H1 (cell line): Measurements from ENCODE around the gene TBC1D3I.
"Not testable (repeated sequence)": the region's sequence is repeated elsewhere in the genome, so short reads cannot be mapped to it uniquely, and the experiment has no call there.

Experiments
- CREB1 ChIP-seq: IDR thresholded peaks from 2 replicates; pipeline ENCODE4 v1.6.1; 2012; ENCODE audit warnings: inconsistent platforms
- EZH2 ChIP-seq: fragments of 200-600 bp; sonication (generic); IDR thresholded peaks from 2 replicates; pipeline ENCODE4 v1.7.1; 2012; ENCODE audit warnings: low read depth, mild to moderate bottlenecking, moderate library complexity, low read length, inconsistent platforms; ENCODE audit not compliant: severe bottlenecking
- MAFK ChIP-seq: IDR thresholded peaks from 2 replicates; pipeline ENCODE4 v1.6.1; 2012; ENCODE audit warnings: low read depth, mild to moderate bottlenecking, improper control_type of control experiment, low read length
- POLR2AphosphoS5 ChIP-seq: IDR thresholded peaks from 2 replicates; pipeline ENCODE4 v1.6.1; 2011; ENCODE audit warnings: low read depth, low read length
- POU5F1 ChIP-seq: IDR thresholded peaks from 2 replicates; pipeline ENCODE4 v1.6.1; 2011; ENCODE audit warnings: low read depth, mild to moderate bottlenecking, low read length, moderate library complexity
- RAD21 ChIP-seq, 2 experiments: IDR thresholded peaks in 1 of 2; conservative IDR thresholded peaks in 1 of 2; 2 replicates each; pipeline ENCODE4 v1.6.1; 2011; ENCODE audit warnings: low read depth in 2 of 2, low read length in 2 of 2, improper control_type of control experiment in 1 of 2, inconsistent platforms in 1 of 2, mild to moderate bottlenecking in 1 of 2, moderate library complexity in 1 of 2
- RXRA ChIP-seq: IDR thresholded peaks from 2 replicates; pipeline ENCODE4 v1.6.1; 2011; ENCODE audit warnings: low read depth, mild to moderate bottlenecking, low read length, moderate library complexity; ENCODE audit not compliant: insufficient read depth
- TCF12 ChIP-seq: IDR thresholded peaks from 2 replicates; pipeline ENCODE4 v1.6.1; 2011; ENCODE audit warnings: low read depth, mild to moderate bottlenecking, low read length
- TF ChIP-seq, protein P1 (sequence below), 3 experiments: IDR thresholded peaks; 1 replicate in 2 of 3; 2 replicates in 1 of 3; pipeline versions ENCODE4 v1.5.1 to v1.6.1; 2011; ENCODE audit warnings: low read length in 3 of 3, mild to moderate bottlenecking in 3 of 3, inconsistent platforms in 2 of 3, low read depth in 1 of 3, moderate library complexity in 1 of 3; ENCODE audit not compliant: insufficient read depth in 1 of 3; ENCODE audit errors: control extremely low read depth in 1 of 3
- TF ChIP-seq, protein P2 (sequence below): IDR thresholded peaks from 2 replicates; pipeline ENCODE4 v1.6.1; 2012; ENCODE audit warnings: inconsistent platforms

DNA sequence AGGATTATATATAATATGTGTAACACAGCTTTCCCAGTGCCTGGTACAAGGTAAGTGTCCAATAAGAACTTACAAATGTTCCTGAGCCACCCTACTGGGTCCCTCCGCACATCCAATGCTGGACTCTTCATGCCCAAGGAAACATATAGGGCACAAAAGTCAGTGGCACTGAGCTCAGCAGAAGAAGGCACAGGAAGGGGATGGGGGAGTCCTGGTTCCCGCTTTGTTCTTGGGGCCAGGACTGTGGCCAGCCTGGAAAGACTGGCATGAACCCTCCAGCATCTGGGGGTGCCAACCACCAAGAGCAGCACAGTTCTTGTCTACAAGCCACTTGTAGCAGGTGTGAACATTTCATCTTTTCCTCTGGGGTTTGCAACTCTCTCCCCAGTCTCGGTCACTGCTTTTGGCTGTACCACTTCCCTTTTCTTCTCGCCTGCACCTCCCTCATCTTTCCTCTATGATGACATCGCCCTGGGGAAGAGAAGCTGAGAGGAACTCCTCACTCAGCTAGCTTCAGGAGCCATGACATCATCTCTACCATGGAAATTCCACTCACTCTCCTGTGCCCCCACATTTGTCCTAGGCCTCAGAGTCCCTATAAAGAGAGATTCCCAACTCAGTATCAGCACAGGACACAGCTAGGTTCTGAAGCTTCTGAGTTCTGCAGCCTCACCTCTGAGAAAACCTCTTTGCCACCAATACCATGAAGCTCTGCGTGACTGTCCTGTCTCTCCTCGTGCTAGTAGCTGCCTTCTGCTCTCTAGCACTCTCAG is 53.7 kb downstream of the TBC1D3I start, which contains the start of gene CCL4L2:
- not testable (repeated sequence) for TF ChIP-seq MAFK; RAD21 (IDR thresholded peaks at IDR 0.05 in 1 of 2, conservative IDR thresholded peaks at IDR 0.05 in 1 of 2; ENCODE audit: low read depth in 2 of 2, low read length in 2 of 2); POLR2AphosphoS5; RXRA; POU5F1; EZH2; TCF12; CREB1
- TF ChIP-seq, protein P1, sequence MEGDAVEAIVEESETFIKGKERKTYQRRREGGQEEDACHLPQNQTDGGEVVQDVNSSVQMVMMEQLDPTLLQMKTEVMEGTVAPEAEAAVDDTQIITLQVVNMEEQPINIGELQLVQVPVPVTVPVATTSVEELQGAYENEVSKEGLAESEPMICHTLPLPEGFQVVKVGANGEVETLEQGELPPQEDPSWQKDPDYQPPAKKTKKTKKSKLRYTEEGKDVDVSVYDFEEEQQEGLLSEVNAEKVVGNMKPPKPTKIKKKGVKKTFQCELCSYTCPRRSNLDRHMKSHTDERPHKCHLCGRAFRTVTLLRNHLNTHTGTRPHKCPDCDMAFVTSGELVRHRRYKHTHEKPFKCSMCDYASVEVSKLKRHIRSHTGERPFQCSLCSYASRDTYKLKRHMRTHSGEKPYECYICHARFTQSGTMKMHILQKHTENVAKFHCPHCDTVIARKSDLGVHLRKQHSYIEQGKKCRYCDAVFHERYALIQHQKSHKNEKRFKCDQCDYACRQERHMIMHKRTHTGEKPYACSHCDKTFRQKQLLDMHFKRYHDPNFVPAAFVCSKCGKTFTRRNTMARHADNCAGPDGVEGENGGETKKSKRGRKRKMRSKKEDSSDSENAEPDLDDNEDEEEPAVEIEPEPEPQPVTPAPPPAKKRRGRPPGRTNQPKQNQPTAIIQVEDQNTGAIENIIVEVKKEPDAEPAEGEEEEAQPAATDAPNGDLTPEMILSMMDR (IDR thresholded peaks at IDR 0.05; ENCODE audit: control extremely low read depth in 1 of 3, insufficient read depth in 1 of 3, low read depth in 1 of 3, low read length in 3 of 3), result not testable (repeated sequence)
- TF ChIP-seq, protein P2, sequence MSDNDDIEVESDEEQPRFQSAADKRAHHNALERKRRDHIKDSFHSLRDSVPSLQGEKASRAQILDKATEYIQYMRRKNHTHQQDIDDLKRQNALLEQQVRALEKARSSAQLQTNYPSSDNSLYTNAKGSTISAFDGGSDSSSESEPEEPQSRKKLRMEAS, result not testable (repeated sequence)
